ENCODE measurements around the gene ITGA6.

DNA sequence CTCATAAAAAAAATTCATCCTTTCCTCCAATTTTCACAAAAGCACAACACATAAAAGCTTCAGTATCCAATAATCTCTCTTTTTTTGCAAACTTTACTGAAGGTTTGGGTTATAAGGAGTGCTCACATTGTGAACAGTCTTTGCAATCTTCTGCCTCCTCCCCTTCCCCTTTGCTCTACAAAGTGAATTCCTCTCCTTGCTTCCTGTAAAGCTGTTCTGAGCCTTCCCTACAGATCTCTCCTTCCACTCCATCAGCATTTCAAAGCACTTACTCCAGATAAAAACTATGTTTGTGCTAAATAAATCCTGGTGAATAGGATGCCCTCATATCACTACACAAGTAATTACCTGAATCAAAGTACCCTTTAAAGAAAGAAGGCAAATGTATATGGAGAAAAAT is 123.9 kb downstream of the ITGA6 start:
- TF ChIP-seq ARNTL (CRISPR knock-in tag; IDR thresholded peaks at IDR 0.05; ENCODE audit: borderline replicate concordance, low read depth): no peak
- TF ChIP-seq SNAI2 (CRISPR knock-in tag; IDR thresholded peaks at IDR 0.05): no peak
